WTC11 (cell line): ENCODE measurements around the gene SLC24A4. TPM values are rescaled to one million over a fixed set of nuclear protein-coding genes. Genes with fewer than 3 reads are reported as not detected.

Source experiments
- ATAC-seq: fragments of 200-7000 bp; cut with Tn5 transposase; 2 replicates; pipeline ENCODE4 v1.10.0; 2021; ENCODE audit warnings: mild to moderate bottlenecking, moderate library complexity
- CTCF ChIA-PET: fragments of 300-600 bp; sonication (Branson Sonifier 250); formaldehyde crosslinking; loops from one replicate; lab custom pipeline; 2021; ENCODE audit warnings: antibody characterized with exemption; lab: Charles Lee
- POLR2A ChIA-PET: fragments of 350-600 bp; sonication (Branson Sonifier 250); formaldehyde crosslinking; loops from one replicate; lab custom pipeline; 2021; ENCODE audit warnings: antibody characterized with exemption; lab: Charles Lee
- DNase-seq: peaks from one replicate; pipeline ENCODE4 v3.0.0; 2021; ENCODE audit warnings: low spot score
- H3K27ac Mint-ChIP-seq: 2 replicates; pipeline ENCODE4 v1.8.0; 2021; ENCODE audit warnings: mixed read lengths
- H3K27me3 Mint-ChIP-seq: 2 replicates; pipeline ENCODE4 v1.8.0; 2021; ENCODE audit warnings: low read depth, mild to moderate bottlenecking, moderate library complexity, mixed read lengths
- H3K36me3 Mint-ChIP-seq: 2 replicates; pipeline ENCODE4 v1.8.0; 2021; ENCODE audit warnings: mixed read lengths
- H3K4me1 Mint-ChIP-seq: 2 replicates; pipeline ENCODE4 v1.8.0; 2022; ENCODE audit warnings: mixed read lengths
- H3K4me3 Mint-ChIP-seq: 2 replicates; pipeline ENCODE4 v1.8.0; 2021; ENCODE audit warnings: mild to moderate bottlenecking, moderate library complexity, mixed read lengths
- H3K9me3 Mint-ChIP-seq: 2 replicates; pipeline ENCODE4 v1.8.0; 2021; ENCODE audit warnings: mixed read lengths
- ATF6 ChIP-seq: sonication (generic); formaldehyde crosslinking; IDR thresholded peaks from 2 replicates; pipeline ENCODE4 v1.8.1; 2023; ENCODE audit warnings: mild to moderate bottlenecking, missing genetic modification reagents
- CDX4 ChIP-seq: fragments of 250-450 bp; sonication (Bioruptor Pico); IDR thresholded peaks from 2 replicates; pipeline ENCODE4 v1.9.0; 2021; ENCODE audit warnings: moderate library complexity, mild to moderate bottlenecking, inconsistent platforms, borderline replicate concordance
- CREM ChIP-seq: sonication (generic); formaldehyde crosslinking; IDR thresholded peaks from 2 replicates; pipeline ENCODE4 v1.8.1; 2022; ENCODE audit warnings: mild to moderate bottlenecking, missing genetic modification reagents, moderate library complexity
- E2F1 ChIP-seq: sonication (generic); formaldehyde crosslinking; IDR thresholded peaks from 2 replicates; pipeline ENCODE4 v1.8.0; 2022; ENCODE audit warnings: mild to moderate bottlenecking, missing genetic modification reagents
- FOXJ3 ChIP-seq: sonication (generic); formaldehyde crosslinking; IDR thresholded peaks from 2 replicates; pipeline ENCODE4 v1.9.0; 2021; ENCODE audit warnings: missing genetic modification reagents, mild to moderate bottlenecking, borderline replicate concordance
- GTF2I ChIP-seq: fragments of 250-450 bp; sonication (Bioruptor Pico); conservative IDR thresholded peaks from 2 replicates; pipeline ENCODE4 v1.4.0; 2021; ENCODE audit warnings: mild to moderate bottlenecking
- IRF1 ChIP-seq: sonication (generic); formaldehyde crosslinking; IDR thresholded peaks from 2 replicates; pipeline ENCODE4 v1.8.0; 2023; ENCODE audit warnings: missing genetic modification reagents
- STAT6 ChIP-seq: sonication (generic); formaldehyde crosslinking; conservative IDR thresholded peaks from 2 replicates; pipeline ENCODE4 v1.8.1; 2023; ENCODE audit warnings: mild to moderate bottlenecking, low read depth, missing genetic modification reagents, moderate library complexity
- TEAD4 ChIP-seq: sonication (generic); formaldehyde crosslinking; IDR thresholded peaks from 2 replicates; pipeline ENCODE4 v1.8.0; 2022; ENCODE audit warnings: mild to moderate bottlenecking, missing genetic modification reagents
- ZNF138 ChIP-seq: sonication (generic); formaldehyde crosslinking; conservative IDR thresholded peaks from 2 replicates; pipeline ENCODE4 v1.8.1; 2022; ENCODE audit warnings: mild to moderate bottlenecking, moderate library complexity, missing genetic modification reagents
- ZNF317 ChIP-seq: sonication (generic); formaldehyde crosslinking; IDR thresholded peaks from 2 replicates; pipeline ENCODE4 v1.8.1; 2023; ENCODE audit warnings: low read depth, mild to moderate bottlenecking, moderate library complexity, missing genetic modification reagents, borderline replicate concordance
- ZNF423 ChIP-seq: fragments of 250-450 bp; sonication (Bioruptor Pico); IDR thresholded peaks from 2 replicates; pipeline ENCODE4 v2.1.2; 2022; ENCODE audit warnings: mild to moderate bottlenecking, moderate library complexity
- ZNF425 ChIP-seq: fragments of 250-450 bp; sonication (Bioruptor Pico); conservative IDR thresholded peaks from 2 replicates; pipeline ENCODE4 v1.9.0; 2021; ENCODE audit warnings: mild to moderate bottlenecking
- total RNA-seq: library from RNA; stranded (reverse); gene quantifications from 3 replicates; pipeline ENCODE4 v1.2.3, GENCODE V29; 2021

Gene SLC24A4
- total RNA-seq, 1 experiment from 2014 or later: 0.90 TPM

- TF ChIP-seq E2F1 (CRISPR knock-in tag): no peak
- no peak for TF ChIP-seq TEAD4 (CRISPR knock-in tag)
These were observed 2.9 kb downstream of the SLC24A4 start (continued) for GRCh38 chr14:92325835-92326234.

GRCh38 chr14:92328664-92329255, 5.8 kb downstream of the SLC24A4 start:
- Mint-ChIP-seq H3K36me3 (no peaks in the 10 kb centered on the region), H3K4me3 (no peak overlapping the region), H3K4me1 (peaks cover 6% of the 10 kb centered on the region; the same call in 1 of the 2 replicates), H3K27me3 (peaks cover 34% of the 10 kb centered on the region), H3K9me3 (no peaks in the 10 kb centered on the region), H3K27ac (no peak overlapping the region)
- POLR2A ChIA-PET: interaction anchor here (0.6 kb wide), 1 partner anchor 208 kb away, joined by 5 read pairs; the partner anchor contains the start of gene NDUFB1
- ATAC-seq (no peak; the same call in 1 of the 2 replicates), DNase-seq (no peak)
- CTCF ChIA-PET: no interaction called here
- no peak for TF ChIP-seq STAT6 (CRISPR knock-in tag)
- no peak for TF ChIP-seq FOXJ3 (CRISPR knock-in tag)
- no peak for TF ChIP-seq GTF2I
- no peak for TF ChIP-seq IRF1 (CRISPR knock-in tag)
- TF ChIP-seq ZNF317 (CRISPR knock-in tag): no peak
- no peak for TF ChIP-seq ZNF423 (CRISPR knock-in tag)
- no peak for TF ChIP-seq ATF6 (CRISPR knock-in tag)
- TF ChIP-seq ZNF425: no peak
- TF ChIP-seq CREM (CRISPR knock-in tag): no peak
- no peak for TF ChIP-seq ZNF138 (CRISPR knock-in tag)
- TF ChIP-seq CDX4 (CRISPR knock-in tag): no peak
